K562 (cell line): ENCODE measurements around the gene CBFA2T2. TPM values are rescaled to one million over a fixed set of nuclear protein-coding genes. Genes with fewer than 3 reads are reported as not detected.
A peak's percentile ranks its signal among the peaks of the same experiment; 100 is the strongest.

ENCODE experiments used
- ATAC-seq: fragments of 200-7000 bp; cut with Tn5 transposase; 3 replicates; pipeline ENCODE4 v1.9.1; 2020; ENCODE audit warnings: moderate library complexity
- BruUV-seq: library from RNA; stranded (reverse); fragments of 400-500 nt; replicated peaks from 2 replicates; lab custom pipeline; 2021; lab: Mats Ljungman, UMichigan
- CTCF ChIA-PET: fragments of 300-600 bp; formaldehyde crosslinking; extraction: SDS; loops from one replicate; lab custom pipeline; 2021; ENCODE audit warnings: low intra/inter-chr PET ratio; lab: Yijun Ruan, JAX
- POLR2A ChIA-PET: fragments of 300-600, 350-650 bp; sonication (Branson Sonifier 250); formaldehyde crosslinking; extraction: SDS; loops from one replicate; lab custom pipeline; 2021; ENCODE audit warnings: antibody characterized with exemption, inconsistent platforms; lab: Yijun Ruan, JAX
- DNase-seq, 4 experiments: peaks; one replicate each; pipeline versions ENCODE4 v3.0.0 to v3.0.0-alpha.2; 2011 to 2018; ENCODE audit warnings: low spot score in 3 of 4, mixed read lengths in 3 of 4; ENCODE audit errors: extremely low read depth in 1 of 4
- FAIRE-seq: peaks from 2 replicates; lab custom pipeline; 2011; peaks lifted over from hg19 to GRCh38; lab: Jason Lieb, UNC
- H2AFZ ChIP-seq: 2 replicates; pipeline ENCODE4 v1.6.0; 2011; ENCODE audit warnings: low read depth, low read length, control low read depth, inconsistent platforms
- H3K27ac ChIP-seq: fragments of 200-600 bp; 3 replicates; pipeline ENCODE4 v1.8.0; 2011; ENCODE audit warnings: low read depth, mild to moderate bottlenecking, control low read depth, inconsistent platforms, low read length, moderate library complexity, mixed read lengths; ENCODE audit errors: extremely low read depth
- H3K27me3 ChIP-seq, 2 experiments: fragments of 300-600 bp in 1 of 2; 2 replicates in 1 of 2; 3 replicates in 1 of 2; pipeline versions ENCODE4 v1.6.0 to v1.8.0; 2011; ENCODE audit warnings: inconsistent platforms in 2 of 2, low read length in 2 of 2, mild to moderate bottlenecking in 1 of 2, mixed read lengths in 1 of 2, moderate library complexity in 1 of 2; ENCODE audit not compliant: control insufficient read depth in 2 of 2, insufficient read depth in 2 of 2
- H3K36me3 ChIP-seq: fragments of 300-600 bp; 3 replicates; pipeline ENCODE4 v1.8.0; 2011; ENCODE audit warnings: mild to moderate bottlenecking, low read length, inconsistent platforms; ENCODE audit not compliant: control insufficient read depth, insufficient read depth
- H3K4me1 ChIP-seq, 2 experiments: fragments of 200-600 bp in 1 of 2; replicated peaks in 1 of 2; 2 replicates in 1 of 2; 3 replicates in 1 of 2; pipeline versions ENCODE4 v1.5.1 to v1.8.0; 2011; ENCODE audit warnings: inconsistent platforms in 2 of 2, low read length in 2 of 2, mild to moderate bottlenecking in 1 of 2, mixed read lengths in 1 of 2, moderate library complexity in 1 of 2; ENCODE audit not compliant: control insufficient read depth in 2 of 2, insufficient read depth in 2 of 2
- H3K4me2 ChIP-seq: 2 replicates; pipeline ENCODE4 v1.6.1; 2011; ENCODE audit warnings: low read length, control low read depth, inconsistent platforms, mixed read lengths; ENCODE audit not compliant: insufficient read depth
- H3K4me3 ChIP-seq: fragments of 200-600 bp; sonication (generic), shearing (Covaris generic); 2 replicates; pipeline ENCODE4 v1.5.1; 2016; ENCODE audit warnings: control low read depth, inconsistent platforms
- H3K79me2 ChIP-seq: fragments of 200-600 bp; 3 replicates; pipeline ENCODE4 v1.8.0; 2011; ENCODE audit warnings: low read length, inconsistent platforms; ENCODE audit not compliant: control insufficient read depth, insufficient read depth
- H3K9ac ChIP-seq, 2 experiments: 2 replicates each; pipeline versions ENCODE4 v1.6.0 to v1.6.1; 2011; ENCODE audit warnings: low read depth in 2 of 2, low read length in 2 of 2, control low read depth in 1 of 2, inconsistent platforms in 1 of 2, mild to moderate bottlenecking in 1 of 2, mixed read lengths in 1 of 2; ENCODE audit not compliant: insufficient read depth in 1 of 2
- H3K9me1 ChIP-seq: one replicate; pipeline ENCODE4 v1.6.0; 2011; ENCODE audit warnings: inconsistent platforms, mild to moderate bottlenecking, low read length, moderate library complexity; ENCODE audit not compliant: control insufficient read depth, insufficient read depth
- H3K9me3 ChIP-seq: replicated peaks from 2 replicates; pipeline ENCODE4 v1.5.1; 2011; ENCODE audit warnings: low read depth, low read length, inconsistent platforms; ENCODE audit not compliant: control insufficient read depth, insufficient read depth
- H4K20me1 ChIP-seq: replicated peaks from 2 replicates; pipeline ENCODE4 v1.6.1; 2011; ENCODE audit warnings: low read length, inconsistent platforms, mixed read lengths; ENCODE audit not compliant: control insufficient read depth, insufficient read depth
- C11orf30 ChIP-seq: fragments of 450-650 bp; IDR thresholded peaks from 2 replicates; pipeline ENCODE4 v1.6.1; 2016; ENCODE audit warnings: low read depth, mild to moderate bottlenecking
- CBX8 ChIP-seq: fragments of 200-600 bp; sonication (generic); IDR thresholded peaks from 2 replicates; pipeline ENCODE4 v1.6.1; 2012; ENCODE audit warnings: borderline replicate concordance, mixed run types, low read depth, mild to moderate bottlenecking, moderate library complexity, mixed read lengths, low read length, control low read depth, inconsistent platforms; ENCODE audit not compliant: poor library complexity, severe bottlenecking; ENCODE audit errors: extremely low read depth
- GABPB1 ChIP-seq: sonication (generic); formaldehyde crosslinking; IDR thresholded peaks from 2 replicates; pipeline ENCODE4 v1.8.0; 2022; ENCODE audit warnings: mild to moderate bottlenecking, missing genetic modification reagents
- MAFK ChIP-seq: IDR thresholded peaks from 2 replicates; pipeline ENCODE4 v1.6.1; 2011; ENCODE audit warnings: low read length, improper control_type of control experiment
- NFE2 ChIP-seq: IDR thresholded peaks from 2 replicates; pipeline ENCODE4 v1.6.1; 2014; ENCODE audit warnings: antibody characterized with exemption, low read depth
- NUFIP1 ChIP-seq: fragments of 450-650 bp; IDR thresholded peaks from 2 replicates; pipeline ENCODE4 v1.6.1; 2018; ENCODE audit not compliant: partially characterized antibody
- PCBP1 ChIP-seq: fragments of 200-400 bp; formaldehyde crosslinking; IDR thresholded peaks from 2 replicates; pipeline ENCODE4 v1.6.1; 2018; ENCODE audit warnings: mild to moderate bottlenecking, low read depth, low read length; ENCODE audit not compliant: poor library complexity, severe bottlenecking
- RBFOX2 ChIP-seq: fragments of 200-400 bp; formaldehyde crosslinking; IDR thresholded peaks from 2 replicates; pipeline ENCODE4 v1.6.1; 2017; ENCODE audit warnings: low read depth, mild to moderate bottlenecking, low read length, moderate library complexity
- SAP30 ChIP-seq: fragments of 200-600 bp; sonication (generic); IDR thresholded peaks from 2 replicates; pipeline ENCODE4 v1.6.1; 2012; ENCODE audit warnings: borderline replicate concordance, low read depth, mild to moderate bottlenecking, moderate library complexity, low read length, control low read depth, inconsistent platforms; ENCODE audit not compliant: insufficient read depth, poor library complexity, severe bottlenecking
- SIN3A ChIP-seq, 2 experiments: fragments of 150-350 bp in 1 of 2; IDR thresholded peaks; 2 replicates each; pipeline ENCODE4 v1.6.1; 2011 to 2016; ENCODE audit warnings: borderline replicate concordance in 2 of 2, low read depth in 2 of 2, low read length in 2 of 2, mild to moderate bottlenecking in 2 of 2, moderate library complexity in 2 of 2; ENCODE audit not compliant: control insufficient read depth in 1 of 2
- STAG1 ChIP-seq: sonication (generic); formaldehyde crosslinking; IDR thresholded peaks from 2 replicates; pipeline ENCODE4 v1.5.0; 2020; ENCODE audit warnings: missing genetic modification reagents, borderline replicate concordance
- YY1 ChIP-seq, 3 experiments: IDR thresholded peaks; 2 replicates each; pipeline ENCODE4 v1.6.1; 2011; ENCODE audit warnings: low read length in 2 of 3, mild to moderate bottlenecking in 2 of 3, moderate library complexity in 2 of 3, borderline replicate concordance in 1 of 3, control low read depth in 1 of 3, low read depth in 1 of 3; ENCODE audit not compliant: insufficient read depth in 3 of 3, insufficient replicate concordance in 2 of 3, control insufficient read depth in 1 of 3, insufficient read length in 1 of 3; ENCODE audit errors: extremely low read depth in 1 of 3
- ZBTB7A ChIP-seq: IDR thresholded peaks from 2 replicates; pipeline ENCODE4 v1.6.1; 2011; ENCODE audit warnings: low read depth, mild to moderate bottlenecking, low read length, moderate library complexity, borderline replicate concordance; ENCODE audit not compliant: control insufficient read depth
- ZFP36 ChIP-seq: fragments of 150-350 bp; IDR thresholded peaks from 2 replicates; pipeline ENCODE4 v1.6.1; 2018; ENCODE audit warnings: low read length, low read depth; ENCODE audit not compliant: partially characterized antibody
- ZNF3 ChIP-seq: fragments of 250-450 bp; sonication (Bioruptor Pico); IDR thresholded peaks from 2 replicates; pipeline ENCODE4 v1.5.0; 2021; ENCODE audit warnings: mild to moderate bottlenecking, moderate library complexity
- ZNF316 ChIP-seq: fragments of 450-650 bp; IDR thresholded peaks from 2 replicates; pipeline ENCODE4 v1.6.1; 2016
- ZNF766 ChIP-seq: fragments of 200-800 bp; sonication (Bioruptor generic); conservative IDR thresholded peaks from 2 replicates; pipeline ENCODE4 v1.6.1; 2016; ENCODE audit warnings: missing genetic modification characterization, missing compliant biosample characterization
- WGBS: fragments of 100-300 bp; shearing (Covaris generic); methylation state at CpG from one replicate; pipeline ENCODE4 v1.1.6; 2016; ENCODE audit warnings: low coverage, mixed read lengths; ENCODE audit not compliant: insufficient coverage; ENCODE audit errors: missing lambda C conversion rate; 5-methylcytosine and 5-hydroxymethylcytosine counted together
- in situ Hi-C: fragments of 300-500 bp; cut with MboI; formaldehyde crosslinking; loops from 4 replicates; pipeline ENCODE4 v1.15.0; 2018; ENCODE audit warnings: inconsistent platforms, mixed read lengths
- intact Hi-C: fragments of 100-400 bp; cut with micrococcal nuclease; formaldehyde crosslinking; loops from 2 replicates; pipeline ENCODE4 v1.14.2; 2022
- polyA plus RNA-seq, 8 experiments: library from polyadenylated mRNA; depleted of rRNA in 4 of 8; stranded (reverse) in 5 of 8; unstranded in 3 of 8; fragments of >200 nt; fragmentation: Nextera tagmentation in 2 of 8; fragmentation: Illumina TruSeq in 1 of 8; extraction: Ambion mirVana in 2 of 8; extraction: Trizol in 1 of 8; gene quantifications; 2 replicates each; pipeline versions ENCODE4 v1.2.1 to v1.2.3, GENCODE V29; 2011 to 2014; ENCODE audit warnings: inconsistent platforms in 1 of 8, missing spikeins in 1 of 8
- total RNA-seq, 7 experiments: library from RNA; depleted of rRNA in 6 of 7; stranded (reverse); fragments of >200 nt in 6 of 7; fragmentation: Illumina TruSeq in 2 of 7; extraction: Trizol in 2 of 7; gene quantifications; 2 replicates each; pipeline versions ENCODE4 v1.2.1 to v1.2.3, GENCODE V29; 2011 to 2021; ENCODE audit warnings: low replicate concordance in 1 of 7
- TF ChIP-seq, protein P1 (sequence below), 2 experiments: IDR thresholded peaks; 2 replicates each; pipeline ENCODE4 v1.6.1; 2011; ENCODE audit warnings: borderline replicate concordance in 1 of 2, control low read depth in 1 of 2, low read depth in 1 of 2, low read length in 1 of 2, mild to moderate bottlenecking in 1 of 2, mixed read lengths in 1 of 2, moderate library complexity in 1 of 2; ENCODE audit not compliant: insufficient read depth in 1 of 2, insufficient read length in 1 of 2, poor library complexity in 1 of 2, severe bottlenecking in 1 of 2; ENCODE audit errors: extremely low read depth in 1 of 2

CBFA2T2 gene
- total and polyA plus RNA-seq, 9 of the 15 experiments (the other 6 are each of a cell fraction or from before 2014, with no cell fraction given) = 0.27 to 9.6 (median 5.8) TPM

GRCh38 chr20:33673410-33674293 lies 183.8 kb downstream of the CBFA2T2 start:
- Histone ChIP-seq H4K20me1 (peaks cover 7% of the 10 kb centered on the region; the same call in 1 of the 2 replicates), H3K27me3 (no peaks in the 10 kb centered on the region), H3K4me2 (peak overlapping the region; percentile 88), H3K79me2 (peaks cover 34% of the 10 kb centered on the region), H3K9me1 (peaks cover 5% of the 10 kb centered on the region), H3K9ac (peak overlapping the region; percentile 89 to 99), H3K4me3 (peak overlapping the region; percentile 86), H2AFZ (peak overlapping the region; percentile 67), H3K4me1 (peaks cover 17 to 52% of the 10 kb centered on the region in 2 experiments), H3K27ac (peak overlapping the region; percentile 88), H3K9me3 (no peaks in the 10 kb centered on the region), H3K36me3 (peaks cover 65% of the 10 kb centered on the region)
- CTCF ChIA-PET = no interaction called here
- DNase-seq (peak; percentile 61 to 72 (median 67)), FAIRE-seq (peak; percentile 78), ATAC-seq (peak; percentile 64)
- no TSS peak for BruUV-seq
- intact Hi-C loops = no loop called here
- POLR2A ChIA-PET = interaction anchor here (1.0 to 2.5 kb wide), 5 partner anchors 8 to 30 kb away, joined by 4 to 25 read pairs (median 5); no protein-coding TSS in a partner anchor
- WGBS = under 1% methylated on average over 14 of the region's 29 CpGs
- in situ Hi-C loops = no loop called here
- TF ChIP-seq RBFOX2 (peak; percentile 51), YY1 (IDR thresholded peaks at IDR 0.05; ENCODE audit: borderline replicate concordance in 1 of 3, control insufficient read depth in 1 of 3, extremely low read depth in 1 of 3, insufficient read depth in 3 of 3, insufficient read length in 1 of 3, insufficient replicate concordance in 2 of 3, low read depth in 1 of 3, low read length in 2 of 3) (peak in 1 of 3 experiments; percentile 18), SAP30 (peak; percentile 6), CBX8 (no peak), PCBP1 (peak; percentile 4), MAFK (peak; percentile 60; the same call in 1 of the 2 replicates), ZNF316 (peak; percentile 78), C11orf30 (peak; percentile 82), SIN3A (IDR thresholded peaks at IDR 0.05; ENCODE audit: borderline replicate concordance in 2 of 2, control insufficient read depth in 1 of 2, low read depth in 2 of 2, low read length in 2 of 2) (0 out of 4 replicates have a peak, but pooled peaks of 1 of the 2 experiments have one; percentile 4), ZNF3 (CRISPR knock-in tag) (no peak), ZNF766 (CRISPR knock-in tag) (no peak), ZFP36 (peak; percentile 40), GABPB1 (CRISPR knock-in tag) (0 out of 2 replicates have a peak, but pooled peaks have one; percentile 17), NUFIP1 (no peak), ZBTB7A (peak; percentile 81; the same call in 1 of the 2 replicates), NFE2 (peak; percentile 93), STAG1 (CRISPR knock-in tag) (0 out of 2 replicates have a peak, but pooled peaks have one; percentile 17)
- TF ChIP-seq, protein P1, sequence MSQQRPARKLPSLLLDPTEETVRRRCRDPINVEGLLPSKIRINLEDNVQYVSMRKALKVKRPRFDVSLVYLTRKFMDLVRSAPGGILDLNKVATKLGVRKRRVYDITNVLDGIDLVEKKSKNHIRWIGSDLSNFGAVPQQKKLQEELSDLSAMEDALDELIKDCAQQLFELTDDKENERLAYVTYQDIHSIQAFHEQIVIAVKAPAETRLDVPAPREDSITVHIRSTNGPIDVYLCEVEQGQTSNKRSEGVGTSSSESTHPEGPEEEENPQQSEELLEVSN (IDR thresholded peaks at IDR 0.05; ENCODE audit: borderline replicate concordance in 1 of 2, extremely low read depth in 1 of 2, insufficient read depth in 1 of 2, insufficient read length in 1 of 2, low read depth in 1 of 2, low read length in 1 of 2, poor library complexity in 1 of 2, severe bottlenecking in 1 of 2) = no peak
